Adrenal gland (tissue), 12 donors: ENCODE measurements around the gene CCDC201. TPM values are rescaled to one million over a fixed set of nuclear protein-coding genes. Genes with fewer than 3 reads are reported as not detected.
A peak's percentile ranks its signal among the peaks of the same experiment; 100 is the strongest.

Experiments
- DNase-seq, 7 donors: peaks; one replicate each; pipeline ENCODE4 v3.0.0-alpha.2; 2019 to 2020
- H3K27ac ChIP-seq, 5 donors: fragments of 200-600 bp; sonication (generic) in 4 of 5; 1 replicate in 3 of 5; 2 replicates in 2 of 5; pipeline versions ENCODE4 v1.5.1 to v1.8.0; 2016 to 2020; ENCODE audit warnings: mild to moderate bottlenecking in 1 of 5
- H3K27me3 ChIP-seq: fragments of 200-600 bp; 2 replicates; pipeline ENCODE4 v1.8.0; 2021
- H3K36me3 ChIP-seq, 2 donors: fragments of 200-600 bp; replicated peaks in 1 of 2; 1 replicate in 1 of 2; 2 replicates in 1 of 2; pipeline versions ENCODE4 v1.5.1 to v1.8.0; 2018 to 2022
- H3K4me1 ChIP-seq, 2 donors: fragments of 200-600 bp; replicated peaks in 1 of 2; 1 replicate in 1 of 2; 2 replicates in 1 of 2; pipeline versions ENCODE4 v1.5.1 to v1.8.0; 2018 to 2021
- H3K4me3 ChIP-seq, 4 donors: fragments of 200-600 bp; sonication (generic) in 3 of 4; one replicate each; pipeline ENCODE4 v1.5.1; 2016 to 2018
- H3K9me3 ChIP-seq, 3 donors: fragments of 200-600 bp; sonication (generic) in 1 of 3; replicated peaks in 1 of 3; 1 replicate in 2 of 3; 2 replicates in 1 of 3; pipeline versions ENCODE4 v1.5.1 to v1.8.0; 2016 to 2021
- CTCF ChIP-seq, 6 experiments: fragments of 450-650 bp in 4 of 6; fragments of 200-600 bp in 2 of 6; sonication (generic) in 1 of 6; IDR thresholded peaks; 1 replicate in 5 of 6; 2 replicates in 1 of 6; pipeline versions ENCODE4 v1.5.1 to v1.8.0; 2016 to 2021; ENCODE audit warnings: antibody characterized with exemption in 6 of 6, mild to moderate bottlenecking in 2 of 6, moderate library complexity in 1 of 6
- POLR2A ChIP-seq, 2 donors: fragments of 450-650 bp; IDR thresholded peaks; one replicate each; pipeline ENCODE4 v1.6.1; 2017; ENCODE audit warnings: antibody characterized with exemption in 2 of 2, mild to moderate bottlenecking in 2 of 2, moderate library complexity in 1 of 2
- WGBS, 4 donors: extraction: QIAGEN DNeasy Blood & Tissue Kit in 2 of 4; methylation state at CpG; one replicate each; pipeline versions ENCODE4 v1.1.5 to v1.1.7; 2013 to 2017; 5-methylcytosine and 5-hydroxymethylcytosine counted together
- intact Hi-C, 2 donors: fragments of 100-400 bp; cut with DNase I; formaldehyde crosslinking; loops; one replicate each; pipeline versions ENCODE4 v1.14.1 to v1.15.0; 2022 to 2023
- polyA plus RNA-seq, 3 donors: library from polyadenylated mRNA; stranded (reverse); fragments of 200-250 nt in 2 of 3; fragments of 350-450 nt in 1 of 3; fragmentation: Illumina TruSeq in 1 of 3; extraction: RNeasy Lipid Tissue Mini Kit (QIAGEN cat#74804) in 1 of 3; gene quantifications; one replicate each; pipeline ENCODE4 v1.2.3, GENCODE V29; 2013 to 2014
- total RNA-seq, 9 donors: library from RNA; depleted of rRNA in 4 of 9; stranded (reverse); fragments of >200 nt in 4 of 9; fragments of 120-200 nt in 1 of 9; fragmentation: NEBNext Ultra II Directional in 1 of 9; extraction: Animal tissue kit (Norgen Biotek cat#: 25700) in 1 of 9; gene quantifications; one replicate each; pipeline versions ENCODE4 v1.1.0 to v1.2.4, GENCODE V29; 2013 to 2023
- donor health status: healthy with polysubstance abuse.
- donor health status: Bipolar disorder and iron deficiency.
- donor health status: DM: yes; HTN: yes; CAD: no.
- donor health status: DM: no; HTN: no; CAD: no.
- donor health status: DM: no; HTN: no; CAD: no.
- donor health status: DM: yes; HTN: yes; CAD: no.

Gene CCDC201
- total and polyA plus RNA-seq, 12 donors: not detected

- 0 to 5% (median 1%) methylated on average over 10 to 111 of the region's 111 CpGs for WGBS, 4 donors
- TF ChIP-seq CTCF (IDR thresholded peaks at IDR 0.05) (no peak), POLR2A (IDR thresholded peaks at IDR 0.05) (no peak)
- Histone ChIP-seq H3K27me3 (peaks cover 47% of the 10 kb centered on the region), H3K4me3 (peak within 1 kb of the TSS in 1 of 4 donors; percentile 53), H3K36me3 (no peaks in the 10 kb centered on the region), H3K27ac (no peak within 1 kb of the TSS), H3K4me1 (peaks cover 0 to 4% of the 10 kb centered on the region in 2 donors), H3K9me3 (no peaks in the 10 kb centered on the region)
- peak in 3 of 7 donors; percentile 15 to 33 (median 30) for DNase-seq
- intact Hi-C loops: loop anchor here (5.0 to 10.0 kb wide), 2 partner anchors 432 to 1174 kb away; no protein-coding TSS in a partner anchor
These were observed 47.9 kb upstream of the CCDC201 start, which contains the start of gene IGFBP3 for GRCh38 chr7:45920502-45921380. Gene IGFBP3, minus strand, starts transcription at chr7:45921272. Its CDS starts 132 bp downstream, at chr7:45921140.

GRCh38 chr7:45919993-45920459, 47.1 kb upstream of the CCDC201 start:
- 12 to 15% (median 14%) methylated on average over 19 of the region's 19 CpGs for WGBS, 4 donors
- no peak for DNase-seq
- no peaks in the 10 kb centered on the region for H3K36me3 ChIP-seq
- TF ChIP-seq CTCF (IDR thresholded peaks at IDR 0.05) (no peak), POLR2A (IDR thresholded peaks at IDR 0.05) (no peak)
- H3K4me1 ChIP-seq: peaks cover 0 to 4% of the 10 kb centered on the region in 2 donors
- H3K9me3 ChIP-seq: no peaks in the 10 kb centered on the region
- no peak overlapping the region for H3K4me3 ChIP-seq
- intact Hi-C loops: loop anchor here (5.0 to 10.0 kb wide), 5 partner anchors 432 to 1335 kb away; no protein-coding TSS in a partner anchor
- peaks cover 47% of the 10 kb centered on the region for H3K27me3 ChIP-seq
- no peak overlapping the region for H3K27ac ChIP-seq

- 51 to 62% (median 52%) methylated on average over 7 to 9 of the region's 9 CpGs for WGBS, 4 donors
- H3K36me3 ChIP-seq: no peaks in the 10 kb centered on the region
- H3K4me1 ChIP-seq: peaks cover 0 to 4% of the 10 kb centered on the region in 2 donors
- no peak for TF ChIP-seq POLR2A (IDR thresholded peaks at IDR 0.05)
- no peak overlapping the region for H3K4me3 ChIP-seq
- H3K27ac ChIP-seq: no peak overlapping the region
- intact Hi-C loops: loop anchor here (5.0 to 10.0 kb wide), 3 partner anchors 1173 to 1335 kb away; no protein-coding TSS in a partner anchor
- no peak for DNase-seq
- no peaks in the 10 kb centered on the region for H3K9me3 ChIP-seq
- H3K27me3 ChIP-seq: peaks cover 47% of the 10 kb centered on the region
These were observed 46.4 kb upstream of the CCDC201 start for GRCh38 chr7:45919231-45919784.

- 75 to 90% (median 80%) methylated on average over 1 to 2 of the region's 2 CpGs for WGBS, 4 donors
- DNase-seq: no peak
- intact Hi-C loops: loop anchor here (5.0 to 10.0 kb wide), 3 partner anchors 1174 to 1336 kb away; no protein-coding TSS in a partner anchor
- H3K27ac ChIP-seq: no peak overlapping the region
- no peaks in the 10 kb centered on the region for H3K36me3 ChIP-seq
- peaks cover 0 to 4% of the 10 kb centered on the region in 2 donors for H3K4me1 ChIP-seq
- H3K9me3 ChIP-seq: no peaks in the 10 kb centered on the region
- no peak for TF ChIP-seq CTCF (IDR thresholded peaks at IDR 0.05)
- TF ChIP-seq POLR2A (IDR thresholded peaks at IDR 0.05): no peak
- peaks cover 47% of the 10 kb centered on the region for H3K27me3 ChIP-seq
- no peak overlapping the region for H3K4me3 ChIP-seq
These were observed 45.7 kb upstream of the CCDC201 start for GRCh38 chr7:45918556-45918955.
